ENCODE results near the gene BICRAL. TPM values are rescaled to one million over a fixed set of nuclear protein-coding genes. Genes with fewer than 3 reads are reported as not detected.
"Not testable (repeated sequence)": the region's sequence is repeated elsewhere in the genome, so short reads cannot be mapped to it uniquely, and the experiment has no call there.

The BICRAL gene
- total RNA-seq, 4 donors from 2014 or later = 19.9 to 24.5 (median 23.6) TPM

DNA sequence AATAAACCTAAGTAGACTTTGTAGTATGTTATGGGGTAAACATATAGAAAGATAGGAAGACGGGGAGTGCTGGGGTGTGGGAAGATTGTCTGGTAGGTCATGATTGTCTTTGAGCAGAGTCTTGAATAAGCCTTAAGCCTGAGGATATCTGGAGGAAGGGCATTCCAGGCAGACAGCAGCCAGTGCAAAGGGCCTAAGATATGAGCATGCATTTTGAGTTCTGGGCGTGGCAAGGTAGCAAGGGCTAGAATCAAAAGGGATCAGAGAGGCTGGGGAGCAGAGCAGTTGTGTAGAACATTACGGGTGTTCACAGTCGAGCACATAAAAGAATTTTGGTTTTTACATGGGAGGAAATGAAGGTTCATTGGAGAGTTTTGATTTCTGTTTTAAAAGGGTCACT is 14.3 kb downstream of the BICRAL start:
- H3K27me3 ChIP-seq = no peaks in the 10 kb centered on the region
- no peak for DNase-seq
- intact Hi-C loops (cut with DNase I) = no loop called here
- no peak overlapping the region for H3K4me3 ChIP-seq (replicated peaks in 1 of 3)
- TF ChIP-seq CTCF (IDR thresholded peaks at IDR 0.05) (no peak), POLR2A (IDR thresholded peaks at IDR 0.05) (no peak)
- 94 to 96% methylated on average over 4 of the region's 4 CpGs for WGBS, 2 donors
- no peaks in the 10 kb centered on the region for H3K36me3 ChIP-seq
- H3K4me1 ChIP-seq = peaks cover 14% of the 10 kb centered on the region in 2 donors
- no peak overlapping the region for H3K27ac ChIP-seq
- no peaks in the 10 kb centered on the region for H3K9me3 ChIP-seq

DNA sequence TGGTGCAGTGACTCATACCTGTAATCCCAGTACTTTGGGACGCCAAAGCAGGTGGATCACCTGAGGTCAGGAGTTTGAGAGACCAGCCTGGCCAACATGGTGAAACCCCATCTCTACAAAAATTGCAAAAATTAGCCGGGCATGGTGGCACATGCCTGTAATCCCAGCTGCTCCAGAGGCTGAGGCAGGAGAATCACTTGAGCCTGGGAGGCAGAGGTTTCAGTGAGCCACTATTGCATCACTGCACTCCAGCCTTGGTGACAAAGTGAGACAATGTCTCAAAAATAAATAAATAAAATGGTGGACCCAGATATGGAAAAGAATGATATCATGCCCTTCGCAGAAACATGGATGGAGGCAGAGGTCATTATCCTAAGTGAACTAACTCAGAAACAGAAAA is 15.8 kb downstream of the BICRAL start:
- H3K27ac ChIP-seq; H3K9me3 ChIP-seq; H3K4me3 ChIP-seq (replicated peaks in 1 of 3); H3K36me3 ChIP-seq; H3K27me3 ChIP-seq; intact Hi-C loops (cut with DNase I); DNase-seq: not testable (repeated sequence)
- WGBS, 2 donors = 96 to 97% methylated on average over 3 of the region's 3 CpGs
- H3K4me1 ChIP-seq = peaks cover 18 to 20% of the 10 kb centered on the region in 2 donors

- peaks cover 29 to 35% of the 10 kb centered on the region in 2 donors for H3K4me1 ChIP-seq
- TF ChIP-seq POLR2A (IDR thresholded peaks at IDR 0.05) = no peak
- TF ChIP-seq CTCF (IDR thresholded peaks at IDR 0.05) = no peak
Measured at GRCh38 chr6:42805297-42805861, 23.5 kb downstream of the BICRAL start.

DNA sequence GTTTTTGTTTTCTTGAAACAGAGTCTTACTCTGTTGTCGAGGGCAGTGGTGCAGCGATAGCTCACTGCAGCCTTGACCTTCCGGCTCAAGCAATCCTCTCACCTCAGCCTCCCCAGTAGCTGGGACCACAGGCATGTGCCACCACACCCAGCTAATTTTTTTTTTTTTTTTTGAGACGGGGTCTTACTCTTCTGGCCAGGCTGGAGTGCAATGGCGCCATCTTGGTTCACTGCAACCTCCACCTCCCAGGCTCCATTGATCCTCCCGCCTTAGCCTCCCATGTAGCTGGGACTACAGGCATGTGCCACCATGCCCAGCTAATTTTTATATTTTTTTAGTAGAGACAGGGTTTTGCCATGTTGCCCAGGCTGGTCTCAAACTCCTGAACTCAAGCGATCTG is 24.5 kb downstream of the BICRAL start:
- H3K27ac ChIP-seq; intact Hi-C loops (cut with DNase I); H3K4me3 ChIP-seq (replicated peaks in 1 of 3); H3K27me3 ChIP-seq; DNase-seq; H3K36me3 ChIP-seq; H3K9me3 ChIP-seq: not testable (repeated sequence)
- WGBS, 2 donors = 95 to 97% methylated on average over 7 of the region's 7 CpGs
- H3K4me1 ChIP-seq = peaks cover 20 to 32% of the 10 kb centered on the region in 2 donors

More at GRCh38 chr6:42805297-42805861, 23.5 kb downstream of the BICRAL start:
- no peak overlapping the region for H3K4me3 ChIP-seq (replicated peaks in 1 of 3)
- intact Hi-C loops (cut with DNase I) = no loop called here
- no peaks in the 10 kb centered on the region for H3K27me3 ChIP-seq
- 96 to 98% methylated on average over 7 of the region's 7 CpGs for WGBS, 2 donors
- no peaks in the 10 kb centered on the region for H3K36me3 ChIP-seq
- no peak for DNase-seq
- H3K27ac ChIP-seq = no peak overlapping the region
- no peaks in the 10 kb centered on the region for H3K9me3 ChIP-seq

DNA sequence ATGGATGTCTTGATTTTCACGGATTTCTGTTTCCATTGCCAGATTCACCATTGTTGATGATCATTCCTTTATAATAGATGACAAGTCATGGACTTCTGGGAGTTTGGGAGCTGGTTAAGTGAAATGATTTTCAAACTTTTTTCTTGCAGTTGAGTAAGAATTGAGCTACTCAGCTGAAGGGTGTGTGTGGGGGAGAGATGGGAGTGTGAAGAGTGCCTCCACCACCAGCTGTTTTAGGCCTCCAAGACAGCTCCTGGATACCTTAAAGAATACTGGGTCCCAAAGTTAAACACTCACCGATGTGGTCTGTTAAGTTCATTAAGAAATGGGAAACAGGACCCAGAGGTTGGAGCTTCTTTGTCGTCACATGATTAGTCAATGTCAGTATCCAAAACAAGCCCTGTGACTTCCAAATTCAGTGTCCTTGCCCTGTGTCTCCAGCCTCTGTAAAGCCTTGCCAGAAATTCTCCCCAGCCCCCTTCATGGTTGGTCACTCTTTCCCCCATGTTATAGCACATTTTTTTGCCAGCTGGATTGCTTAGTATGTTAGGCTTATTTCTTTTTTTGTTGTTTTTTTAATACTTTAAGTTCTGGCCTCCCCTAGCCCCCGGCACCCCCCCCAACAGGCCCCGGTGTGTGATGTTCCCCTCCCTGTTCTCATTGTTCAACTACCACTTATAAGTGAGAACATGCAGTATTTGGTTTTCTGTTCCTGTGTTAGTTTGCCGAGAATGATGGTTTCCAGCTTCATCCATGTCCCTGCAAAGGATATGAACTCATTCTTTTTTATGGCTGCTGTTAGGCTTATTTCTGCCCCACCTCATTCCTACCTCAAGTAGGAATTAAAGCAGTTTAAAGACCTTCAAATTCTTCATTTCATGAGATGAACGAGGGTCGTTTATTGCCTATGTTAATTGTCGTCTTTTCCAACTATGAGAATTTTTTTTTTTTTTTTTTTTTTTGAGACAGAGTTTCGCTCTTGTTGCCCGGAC is 26.9 kb downstream of the BICRAL start:
- intact Hi-C loops (cut with DNase I) = no loop called here
- no peak overlapping the region for H3K4me3 ChIP-seq (replicated peaks in 1 of 3)
- peak; percentile 42 to 54 for DNase-seq
- H3K9me3 ChIP-seq = no peaks in the 10 kb centered on the region
- peaks cover 17 to 28% of the 10 kb centered on the region in 2 donors for H3K4me1 ChIP-seq
- peak overlapping the region; percentile 54 to 75 (median 70) for H3K27ac ChIP-seq
- no peaks in the 10 kb centered on the region for H3K27me3 ChIP-seq
- 64 to 66% methylated on average over 11 of the region's 11 CpGs for WGBS, 2 donors
- TF ChIP-seq POLR2A (IDR thresholded peaks at IDR 0.05) (no peak), CTCF (IDR thresholded peaks at IDR 0.05) (no peak)
- H3K36me3 ChIP-seq = no peaks in the 10 kb centered on the region

All from thyroid gland (tissue), 4 donors.